Measurements from ENCODE around the gene OGT.
"Not testable (repeated sequence)": the region's sequence is repeated elsewhere in the genome, so short reads cannot be mapped to it uniquely, and the experiment has no call there.

OGT gene

GRCh38 chrX:71541210-71542022 is 8.5 kb downstream of the OGT start:
- DNase-seq = no peak

GRCh38 chrX:71542411-71542810 is 9.5 kb downstream of the OGT start:
- DNase-seq = no peak

GRCh38 chrX:71542825-71543224 is 9.9 kb downstream of the OGT start:
- DNase-seq = no peak

GRCh38 chrX:71543316-71543715 is 10.4 kb downstream of the OGT start:
- no peak for DNase-seq

- DNase-seq = no peak
Observed at GRCh38 chrX:71545364-71545763, 12.5 kb downstream of the OGT start.

- DNase-seq = no peak
Observed at GRCh38 chrX:71546879-71547278, 14.0 kb downstream of the OGT start.

- DNase-seq = no peak
Observed at GRCh38 chrX:71547339-71547738, 14.4 kb downstream of the OGT start.

- DNase-seq = no peak
Observed at GRCh38 chrX:71549986-71550385, 17.1 kb downstream of the OGT start.

- no peak for DNase-seq
Observed at GRCh38 chrX:71550578-71550977, 17.7 kb downstream of the OGT start.

- no peak for DNase-seq
Observed at GRCh38 chrX:71556036-71556435, 23.1 kb downstream of the OGT start.

- no peak for DNase-seq
Observed at GRCh38 chrX:71558920-71559319, 26.0 kb downstream of the OGT start.

- DNase-seq = not testable (repeated sequence)
Observed at GRCh38 chrX:71559773-71560172, 26.9 kb downstream of the OGT start.

GRCh38 chrX:71563921-71564320 is 31.0 kb downstream of the OGT start:
- DNase-seq = no peak

GRCh38 chrX:71565474-71566041 is 32.7 kb downstream of the OGT start:
- DNase-seq = no peak

GRCh38 chrX:71571390-71571789 is 38.5 kb downstream of the OGT start:
- DNase-seq = not testable (repeated sequence)

- DNase-seq = no peak
Observed at GRCh38 chrX:71573590-71573989, 40.7 kb downstream of the OGT start.

- DNase-seq = no peak
Observed at GRCh38 chrX:71577682-71578081, 44.8 kb downstream of the OGT start.

- DNase-seq = no peak
Observed at GRCh38 chrX:71578253-71579135, 45.6 kb downstream of the OGT start, which contains the start of gene GCNA. Gene GCNA (plus strand): TSS chrX:71578437. CDS start chrX:71580822, 2,385 bp downstream.

GRCh38 chrX:71579136-71579989 is 46.5 kb downstream of the OGT start:
- no peak for DNase-seq

- DNase-seq = no peak
Observed at GRCh38 chrX:71579990-71580380, 47.1 kb downstream of the OGT start.

- DNase-seq = no peak
Observed at GRCh38 chrX:71581210-71581609, 48.3 kb downstream of the OGT start.

GRCh38 chrX:71586929-71587328 is 54.0 kb downstream of the OGT start:
- no peak for DNase-seq

- not testable (repeated sequence) for DNase-seq
Observed at GRCh38 chrX:71593210-71593609, 60.3 kb downstream of the OGT start.

Data from NCI-H82 (cell line).